Inferior parietal cortex (tissue), 1 donor: ENCODE results near the gene ALG8.
"Not testable (repeated sequence)": the region's sequence is repeated elsewhere in the genome, so short reads cannot be mapped to it uniquely, and the experiment has no call there.

ENCODE experiments used
- DNase-seq: peaks from one replicate; pipeline ENCODE4 v3.0.0-alpha.2; 2016; ENCODE audit errors: extremely low spot score

Gene ALG8

DNA sequence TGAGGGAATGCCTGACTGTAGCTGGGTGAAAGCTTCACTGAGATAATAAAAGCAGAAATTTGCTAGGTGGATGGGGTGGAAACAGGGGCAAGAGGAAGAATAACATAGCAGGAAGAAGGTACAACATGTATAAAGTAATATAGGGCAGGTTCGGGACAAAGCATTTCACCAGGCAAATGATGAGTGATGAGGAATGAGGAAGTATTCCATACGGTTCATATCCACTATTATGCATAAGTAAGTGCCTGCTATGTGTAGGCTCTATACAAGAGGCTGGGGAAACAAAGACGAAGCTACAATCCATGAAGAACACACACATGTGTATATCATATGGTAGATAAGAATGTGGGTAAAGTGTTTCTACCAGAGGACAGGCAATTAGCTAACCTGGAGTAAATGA lies 67.7 kb downstream of the ALG8 start:
- DNase-seq = no peak

GRCh38 chr11:78070621-78071020 lies 68.8 kb downstream of the ALG8 start:
- DNase-seq = no peak

GRCh38 chr11:78069465-78069864 lies 70.0 kb downstream of the ALG8 start:
- no peak for DNase-seq

DNA sequence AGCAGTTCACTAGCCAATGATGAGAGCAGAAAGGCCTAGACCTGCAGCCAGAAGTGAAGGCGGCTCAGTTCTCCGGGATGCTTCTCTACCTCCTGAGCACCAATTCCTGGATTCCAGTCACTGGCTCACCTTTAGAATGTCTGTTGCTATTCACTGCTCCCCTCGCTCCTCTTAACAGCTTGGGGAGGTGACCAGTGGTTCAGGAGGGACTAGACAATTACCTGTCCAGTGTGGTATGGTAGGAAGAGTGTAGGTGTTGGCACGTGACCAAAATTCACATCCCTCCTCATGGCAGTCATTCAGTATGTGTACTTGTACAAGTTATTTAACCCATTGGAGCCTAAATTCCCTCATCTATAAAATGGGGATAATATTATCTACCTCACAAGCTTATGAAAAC lies 71.7 kb downstream of the ALG8 start:
- no peak for DNase-seq

- no peak for DNase-seq
Measured at GRCh38 chr11:78066471-78066870, 73.0 kb downstream of the ALG8 start.

- DNase-seq = no peak
Measured at GRCh38 chr11:78065203-78065602, 74.2 kb downstream of the ALG8 start.

GRCh38 chr11:78063440-78064181 lies 75.8 kb downstream of the ALG8 start, which contains the start of gene THRSP:
THRSP (plus strand) TSS chr11:78063861; CDS start chr11:78063882, 21 bp downstream.
- DNase-seq = no peak

DNA sequence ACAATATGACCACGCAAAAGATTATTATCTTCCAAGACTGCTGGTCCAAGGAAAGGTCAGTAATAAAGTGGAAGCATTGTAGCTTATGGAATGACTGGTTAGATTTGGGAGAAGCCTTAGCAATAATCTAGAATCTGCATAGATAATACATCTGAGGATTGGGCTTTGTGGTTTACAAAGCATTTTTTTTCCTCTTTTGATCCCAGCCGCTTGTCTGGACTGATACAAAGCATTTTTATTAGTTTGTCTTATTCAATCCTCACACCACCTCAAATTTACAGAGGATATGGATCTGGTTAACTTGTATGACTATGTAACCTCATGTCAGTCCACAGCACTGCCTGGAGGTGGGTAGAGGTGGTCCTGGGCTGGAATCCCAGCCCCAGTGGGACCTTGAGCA lies 76.8 kb downstream of the ALG8 start:
- no peak for DNase-seq

DNA sequence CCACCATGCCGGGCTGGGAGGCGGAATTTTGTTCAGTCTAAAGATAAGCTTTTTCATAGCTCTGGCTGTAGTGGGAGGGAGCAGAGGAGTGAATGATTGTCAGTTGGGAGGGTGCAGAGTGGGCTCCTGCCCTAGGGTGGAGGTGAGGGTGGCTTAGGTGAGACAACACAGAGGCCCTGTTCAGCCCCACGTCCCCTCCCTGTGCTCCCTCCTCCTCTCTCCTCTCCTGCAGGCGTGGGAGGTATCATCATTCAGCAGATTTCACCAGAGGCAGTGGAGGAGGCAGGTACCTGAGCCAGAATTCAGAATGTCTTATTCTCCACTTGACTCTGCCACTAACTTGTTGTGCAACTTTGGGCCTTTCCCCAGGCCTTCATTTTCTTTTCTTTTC lies 77.5 kb downstream of the ALG8 start:
- no peak for DNase-seq

DNA sequence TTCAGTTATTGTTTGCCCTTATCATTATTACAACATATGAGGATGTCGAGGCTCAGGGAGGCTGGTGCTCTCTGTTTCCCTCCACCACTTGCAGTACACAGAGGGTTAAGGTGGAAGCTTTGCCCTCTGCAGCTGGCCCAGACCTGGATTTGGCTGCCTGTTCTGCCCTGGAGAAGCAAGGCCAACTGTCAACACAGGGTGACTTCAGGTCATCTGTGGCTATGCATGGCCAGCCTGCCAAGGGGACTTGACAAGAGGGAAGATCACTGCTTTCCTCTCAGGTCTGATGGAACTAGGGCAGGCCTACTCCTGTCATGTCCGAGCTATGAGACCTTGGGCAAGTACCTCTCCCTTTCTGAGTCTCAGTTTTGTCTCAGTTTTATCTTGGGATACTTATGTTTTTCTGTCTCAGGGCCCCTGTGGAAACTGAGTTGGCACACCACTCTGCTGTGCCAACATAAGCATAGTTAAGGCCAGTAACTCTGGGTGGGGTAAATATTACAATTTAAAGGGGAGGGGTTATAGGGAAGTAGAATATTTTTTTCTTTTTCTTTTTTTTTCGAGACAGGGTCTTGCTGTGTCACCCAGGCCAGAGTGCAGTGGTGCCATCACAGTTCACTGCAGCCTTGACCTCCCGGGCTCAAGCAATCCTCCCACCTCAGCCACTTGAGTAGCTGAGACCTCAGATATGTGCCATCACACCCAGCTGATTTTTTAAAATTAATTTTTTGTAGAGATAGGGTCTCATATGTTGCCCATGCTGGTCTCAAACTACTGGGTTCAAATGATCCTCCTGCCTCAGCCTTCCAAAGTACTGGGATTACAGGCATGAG lies 78.1 kb downstream of the ALG8 start:
- no peak for DNase-seq

GRCh38 chr11:78060533-78060932 lies 78.9 kb downstream of the ALG8 start:
- DNase-seq = no peak

- not testable (repeated sequence) for DNase-seq
Measured at GRCh38 chr11:78059749-78060328, 79.6 kb downstream of the ALG8 start.

DNA sequence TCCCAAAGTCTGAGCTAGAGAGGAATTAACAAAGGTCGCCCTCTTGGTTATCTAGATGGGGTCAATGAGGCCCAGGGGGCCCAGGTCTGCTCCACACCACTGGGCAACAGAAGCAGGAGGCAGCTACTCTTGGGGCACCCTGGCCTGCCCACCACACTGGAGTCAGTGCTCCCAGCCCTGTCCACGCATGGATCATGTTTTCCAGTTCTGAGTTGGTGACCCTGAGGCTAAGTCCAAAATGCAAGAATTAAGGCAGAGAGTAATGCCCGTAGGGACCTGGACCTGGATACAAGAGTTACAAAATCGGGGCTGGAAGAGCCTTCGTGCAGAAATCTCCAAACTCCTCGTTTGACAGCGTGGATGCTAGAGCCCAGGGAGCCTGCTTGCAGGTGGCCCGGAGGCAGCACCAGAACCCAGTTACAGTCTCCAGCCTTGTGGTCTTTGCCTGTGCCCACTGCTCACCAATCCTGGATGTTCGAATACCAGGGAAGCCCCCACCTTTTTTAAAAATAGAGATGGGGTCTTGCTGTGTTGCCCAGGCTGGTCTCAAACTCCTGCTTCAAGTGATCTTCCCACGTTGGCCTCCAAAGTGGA lies 81.9 kb downstream of the ALG8 start:
- DNase-seq = no peak

DNA sequence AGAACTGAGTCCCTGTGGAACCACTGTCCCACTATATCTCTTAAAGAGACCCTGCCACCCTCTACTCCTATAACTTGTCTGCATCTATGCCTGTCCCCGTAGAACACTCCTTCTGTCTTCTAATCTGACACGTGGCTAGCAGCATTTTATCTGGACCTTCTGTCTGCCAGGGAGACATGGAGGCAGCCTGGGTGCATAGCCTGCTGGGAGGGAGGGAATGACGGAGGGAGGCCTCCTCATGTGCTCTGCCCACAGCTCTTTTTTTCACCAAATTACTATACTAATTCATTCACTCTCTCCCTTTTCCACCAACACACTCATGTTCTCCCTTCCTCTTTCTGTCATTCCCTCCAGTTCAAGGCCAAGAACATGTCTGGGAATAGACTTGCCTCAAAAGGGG lies 83.3 kb downstream of the ALG8 start:
- no peak for DNase-seq

DNA sequence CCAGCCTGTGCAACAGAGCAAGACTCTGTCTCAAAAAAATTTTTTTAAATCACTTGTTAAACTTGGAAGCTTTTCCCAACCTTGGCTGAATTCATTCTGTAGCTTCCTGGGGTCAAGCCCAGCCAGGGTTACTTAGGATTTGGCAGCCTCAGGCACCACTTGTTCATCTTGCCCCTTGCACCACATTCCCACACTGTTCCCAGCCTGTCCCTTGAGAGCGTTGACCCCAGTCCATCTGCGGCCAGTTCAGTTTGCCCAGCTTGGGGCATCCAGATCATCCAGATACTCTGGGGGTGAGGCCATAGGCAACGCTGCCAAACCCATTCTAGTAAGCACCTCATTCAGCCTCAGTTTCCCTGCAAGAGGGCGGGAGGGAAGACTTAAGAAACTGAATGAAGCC lies 84.5 kb downstream of the ALG8 start:
- DNase-seq = no peak

GRCh38 chr11:78050964-78051831 lies 88.2 kb downstream of the ALG8 start:
- DNase-seq = no peak
